C4-2B (cell line): ENCODE results near the gene DNMT3B.

ENCODE experiments used
- CTCF ChIP-seq: fragments of 450-650 bp; conservative IDR thresholded peaks from 2 replicates; pipeline ENCODE4 v1.5.1; 2017; ENCODE audit warnings: mild to moderate bottlenecking
- ZFX ChIP-seq: fragments of 450-650 bp; IDR thresholded peaks from 2 replicates; pipeline ENCODE4 v1.6.1; 2017

- TF ChIP-seq CTCF (no peak), ZFX (no peak)
Measured at GRCh38 chr20:32749914-32750637, 12.1 kb upstream of the DNMT3B start.
